Esophagus (tissue), 2 donors: ENCODE measurements around the gene CD84. TPM values are rescaled to one million over a fixed set of nuclear protein-coding genes. Genes with fewer than 3 reads are reported as not detected.
A peak's percentile ranks its signal among the peaks of the same experiment; 100 is the strongest.
"Not testable (repeated sequence)": the region's sequence is repeated elsewhere in the genome, so short reads cannot be mapped to it uniquely, and the experiment has no call there.

Experiments
- H3K27ac ChIP-seq, 2 donors: one replicate each; pipeline ENCODE4 v1.5.1; 2013; ENCODE audit warnings: low read depth in 2 of 2, mild to moderate bottlenecking in 2 of 2, inconsistent platforms in 1 of 2, low read length in 1 of 2, moderate library complexity in 1 of 2
- H3K27me3 ChIP-seq, 2 donors: one replicate each; pipeline ENCODE4 v1.6.1; 2013; ENCODE audit warnings: low read length in 2 of 2, control low read depth in 1 of 2, mild to moderate bottlenecking in 1 of 2; ENCODE audit not compliant: insufficient read depth in 2 of 2, control insufficient read depth in 1 of 2
- H3K36me3 ChIP-seq, 2 donors: one replicate each; pipeline ENCODE4 v1.6.1; 2013; ENCODE audit warnings: low read length in 1 of 2; ENCODE audit not compliant: control insufficient read depth in 2 of 2, insufficient read depth in 2 of 2
- H3K4me1 ChIP-seq, 2 donors: one replicate each; pipeline ENCODE4 v1.6.1; 2013; ENCODE audit warnings: low read length in 1 of 2; ENCODE audit not compliant: control insufficient read depth in 2 of 2, insufficient read depth in 2 of 2
- H3K4me3 ChIP-seq, 2 donors: one replicate each; pipeline ENCODE4 v1.5.1; 2013; ENCODE audit warnings: low read length in 2 of 2, mild to moderate bottlenecking in 2 of 2, low read depth in 1 of 2, moderate library complexity in 1 of 2
- H3K9me3 ChIP-seq, 2 donors: one replicate each; pipeline ENCODE4 v1.6.1; 2013; ENCODE audit warnings: mild to moderate bottlenecking in 2 of 2, low read depth in 1 of 2, low read length in 1 of 2, moderate library complexity in 1 of 2; ENCODE audit not compliant: control insufficient read depth in 2 of 2, insufficient read depth in 1 of 2
- WGBS, 2 donors: extraction: QIAGEN DNeasy Blood & Tissue Kit; methylation state at CpG; one replicate each; pipeline ENCODE4 v1.1.7; 2013; 5-methylcytosine and 5-hydroxymethylcytosine counted together
- polyA plus RNA-seq, 2 donors: library from polyadenylated mRNA; stranded (reverse); fragments of 200-250 nt; gene quantifications; one replicate each; pipeline ENCODE4 v1.2.3, GENCODE V29; 2013
- donor health status: healthy with polysubstance abuse.
- donor health status: Bipolar disorder and iron deficiency.

CD84 gene
- polyA plus RNA-seq, 2 donors = 0.26 to 0.29 TPM

- no peaks in the 10 kb centered on the region for H3K4me1 ChIP-seq
- no peaks in the 10 kb centered on the region for H3K27me3 ChIP-seq
- H3K36me3 ChIP-seq = no peaks in the 10 kb centered on the region
- peaks cover 0 to 2% of the 10 kb centered on the region in 2 donors for H3K9me3 ChIP-seq
- H3K4me3 ChIP-seq = no peak overlapping the region
- WGBS, 2 donors = 51 to 61% methylated on average over 5 of the region's 5 CpGs
- no peak overlapping the region for H3K27ac ChIP-seq
These were observed 40.2 kb downstream of the CD84 start for GRCh38 chr1:160538985-160539651.

- WGBS, 2 donors = 81 to 93% methylated on average over 8 of the region's 8 CpGs
- Histone ChIP-seq H3K4me3 (no peak overlapping the region), H3K27ac (no peak overlapping the region), H3K4me1 (no peaks in the 10 kb centered on the region), H3K9me3 (peaks cover 0 to 2% of the 10 kb centered on the region in 2 donors), H3K36me3 (no peaks in the 10 kb centered on the region), H3K27me3 (no peaks in the 10 kb centered on the region)
These were observed 41.3 kb downstream of the CD84 start for GRCh38 chr1:160537714-160538665.

- H3K27me3 ChIP-seq = no peaks in the 10 kb centered on the region
- H3K4me3 ChIP-seq = no peak overlapping the region
- no peaks in the 10 kb centered on the region for H3K36me3 ChIP-seq
- no peaks in the 10 kb centered on the region for H3K4me1 ChIP-seq
- H3K27ac ChIP-seq = no peak overlapping the region
- peaks cover 0 to 6% of the 10 kb centered on the region in 2 donors for H3K9me3 ChIP-seq
- WGBS, 2 donors = 66 to 88% methylated on average over 3 of the region's 3 CpGs
These were observed 44.3 kb downstream of the CD84 start for GRCh38 chr1:160534823-160535605.

GRCh38 chr1:160532557-160532813, 46.8 kb downstream of the CD84 start:
- 91% methylated on average over 5 of the region's 5 CpGs for WGBS, 2 donors
- H3K4me1 ChIP-seq, H3K4me3 ChIP-seq, H3K9me3 ChIP-seq, H3K27me3 ChIP-seq, H3K36me3 ChIP-seq, H3K27ac ChIP-seq: not testable (repeated sequence)

- WGBS, 2 donors = 94 to 97% methylated on average over 27 to 29 of the region's 29 CpGs
These were observed 47.3 kb downstream of the CD84 start for GRCh38 chr1:160531809-160532556.

GRCh38 chr1:160529401-160529952, 49.8 kb downstream of the CD84 start:
- H3K27ac ChIP-seq, H3K4me1 ChIP-seq, H3K27me3 ChIP-seq, H3K9me3 ChIP-seq, H3K4me3 ChIP-seq, H3K36me3 ChIP-seq: not testable (repeated sequence)
- WGBS, 2 donors = 66 to 70% methylated on average over 7 of the region's 7 CpGs

More at GRCh38 chr1:160531809-160532556, 47.3 kb downstream of the CD84 start:
- not testable (repeated sequence) for H3K27ac ChIP-seq, H3K4me3 ChIP-seq, H3K4me1 ChIP-seq, H3K27me3 ChIP-seq, H3K9me3 ChIP-seq, H3K36me3 ChIP-seq

GRCh38 chr1:160523789-160524188, 55.5 kb downstream of the CD84 start:
- not testable (repeated sequence) for H3K9me3 ChIP-seq, H3K27ac ChIP-seq, H3K4me3 ChIP-seq, H3K27me3 ChIP-seq, H3K36me3 ChIP-seq, H3K4me1 ChIP-seq
- 84 to 86% methylated on average over 2 of the region's 2 CpGs for WGBS, 2 donors

- Histone ChIP-seq H3K27me3 (no peaks in the 10 kb centered on the region), H3K36me3 (no peaks in the 10 kb centered on the region), H3K27ac (peak within 1 kb of the TSS; percentile 24 to 59), H3K4me3 (peak within 1 kb of the TSS; percentile 7 to 26), H3K9me3 (no peaks in the 10 kb centered on the region), H3K4me1 (no peaks in the 10 kb centered on the region)
- WGBS, 2 donors = 62 to 69% methylated on average over 11 of the region's 11 CpGs
These were observed 56.5 kb downstream of the CD84 start, which contains the start of gene SLAMF6 for GRCh38 chr1:160522622-160523345. TSS of gene SLAMF6 (minus strand) at chr1:160523255. CDS start at chr1:160523192, 63 bp downstream.
